Esophagus (tissue), 2 donors: ENCODE measurements around the gene SLC27A6. TPM values are rescaled to one million over a fixed set of nuclear protein-coding genes. Genes with fewer than 3 reads are reported as not detected.

Experiments
- H3K27ac ChIP-seq, 2 donors: one replicate each; pipeline ENCODE4 v1.5.1; 2013; ENCODE audit warnings: low read depth in 2 of 2, mild to moderate bottlenecking in 2 of 2, inconsistent platforms in 1 of 2, low read length in 1 of 2, moderate library complexity in 1 of 2
- H3K27me3 ChIP-seq, 2 donors: one replicate each; pipeline ENCODE4 v1.6.1; 2013; ENCODE audit warnings: low read length in 2 of 2, control low read depth in 1 of 2, mild to moderate bottlenecking in 1 of 2; ENCODE audit not compliant: insufficient read depth in 2 of 2, control insufficient read depth in 1 of 2
- H3K36me3 ChIP-seq, 2 donors: one replicate each; pipeline ENCODE4 v1.6.1; 2013; ENCODE audit warnings: low read length in 1 of 2; ENCODE audit not compliant: control insufficient read depth in 2 of 2, insufficient read depth in 2 of 2
- H3K4me1 ChIP-seq, 2 donors: one replicate each; pipeline ENCODE4 v1.6.1; 2013; ENCODE audit warnings: low read length in 1 of 2; ENCODE audit not compliant: control insufficient read depth in 2 of 2, insufficient read depth in 2 of 2
- H3K4me3 ChIP-seq, 2 donors: one replicate each; pipeline ENCODE4 v1.5.1; 2013; ENCODE audit warnings: low read length in 2 of 2, mild to moderate bottlenecking in 2 of 2, low read depth in 1 of 2, moderate library complexity in 1 of 2
- H3K9me3 ChIP-seq, 2 donors: one replicate each; pipeline ENCODE4 v1.6.1; 2013; ENCODE audit warnings: mild to moderate bottlenecking in 2 of 2, low read depth in 1 of 2, low read length in 1 of 2, moderate library complexity in 1 of 2; ENCODE audit not compliant: control insufficient read depth in 2 of 2, insufficient read depth in 1 of 2
- WGBS, 2 donors: extraction: QIAGEN DNeasy Blood & Tissue Kit; methylation state at CpG; one replicate each; pipeline ENCODE4 v1.1.7; 2013; 5-methylcytosine and 5-hydroxymethylcytosine counted together
- polyA plus RNA-seq, 2 donors: library from polyadenylated mRNA; stranded (reverse); fragments of 200-250 nt; gene quantifications; one replicate each; pipeline ENCODE4 v1.2.3, GENCODE V29; 2013
- donor health status: healthy with polysubstance abuse.
- donor health status: Bipolar disorder and iron deficiency.

SLC27A6 gene
- polyA plus RNA-seq, 2 donors: 0.98 to 3.9 TPM

- H3K4me3 ChIP-seq: no peak overlapping the region
- WGBS, 2 donors: 40 to 45% methylated on average over 2 of the region's 2 CpGs
These were observed 84.0 kb downstream of the SLC27A6 start for GRCh38 chr5:129049126-129049799.

DNA sequence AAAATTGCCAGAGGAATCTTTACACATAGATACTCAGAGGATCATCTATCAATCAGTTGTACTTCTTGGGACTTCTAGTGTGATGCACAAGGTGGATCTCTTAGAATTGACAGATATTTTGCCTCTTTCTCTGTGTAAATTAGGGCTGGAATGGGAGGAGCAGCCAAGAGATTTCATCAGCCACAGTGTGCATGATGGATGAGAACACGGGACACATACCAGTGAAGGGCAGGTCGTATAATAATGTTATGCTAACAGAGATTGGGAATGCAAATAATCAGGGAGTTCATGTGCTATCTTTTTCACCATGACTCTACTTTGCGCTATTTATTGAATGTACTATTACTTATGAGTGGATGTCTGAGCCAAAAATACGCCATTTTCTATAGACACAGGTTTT, 86.0 kb downstream of the SLC27A6 start:
- H3K27ac ChIP-seq: no peak overlapping the region
- H3K36me3 ChIP-seq: no peaks in the 10 kb centered on the region
- 35 to 51% methylated on average over 4 of the region's 4 CpGs for WGBS, 2 donors
- H3K9me3 ChIP-seq: no peaks in the 10 kb centered on the region
- no peak overlapping the region for H3K4me3 ChIP-seq
- H3K4me1 ChIP-seq: no peaks in the 10 kb centered on the region
- H3K27me3 ChIP-seq: no peaks in the 10 kb centered on the region

More at GRCh38 chr5:129049126-129049799, 84.0 kb downstream of the SLC27A6 start:
- Histone ChIP-seq H3K27me3 (no peaks in the 10 kb centered on the region), H3K9me3 (no peaks in the 10 kb centered on the region), H3K27ac (no peak overlapping the region), H3K36me3 (no peaks in the 10 kb centered on the region), H3K4me1 (no peaks in the 10 kb centered on the region)

- Histone ChIP-seq H3K27ac (no peak overlapping the region), H3K9me3 (no peaks in the 10 kb centered on the region), H3K36me3 (no peaks in the 10 kb centered on the region), H3K4me3 (no peak overlapping the region), H3K27me3 (no peaks in the 10 kb centered on the region), H3K4me1 (no peaks in the 10 kb centered on the region)
These were observed 88.2 kb downstream of the SLC27A6 start for GRCh38 chr5:129053438-129053837.

- WGBS, 2 donors: 83 to 84% methylated on average over 3 of the region's 3 CpGs
- H3K4me1 ChIP-seq: peaks cover 0 to 2% of the 10 kb centered on the region in 2 donors
- H3K4me3 ChIP-seq: no peak overlapping the region
- H3K27me3 ChIP-seq: no peaks in the 10 kb centered on the region
- no peaks in the 10 kb centered on the region for H3K9me3 ChIP-seq
- H3K27ac ChIP-seq: no peak overlapping the region
- H3K36me3 ChIP-seq: no peaks in the 10 kb centered on the region
These were observed 92.0 kb downstream of the SLC27A6 start for GRCh38 chr5:129057329-129057728.

- 60 to 74% methylated on average over 2 of the region's 2 CpGs for WGBS, 2 donors
- Histone ChIP-seq H3K27ac (no peak overlapping the region), H3K9me3 (no peaks in the 10 kb centered on the region), H3K27me3 (no peaks in the 10 kb centered on the region), H3K36me3 (no peaks in the 10 kb centered on the region), H3K4me3 (no peak overlapping the region), H3K4me1 (peaks cover 0 to 2% of the 10 kb centered on the region in 2 donors)
These were observed 96.6 kb downstream of the SLC27A6 start for GRCh38 chr5:129061849-129062248.

DNA sequence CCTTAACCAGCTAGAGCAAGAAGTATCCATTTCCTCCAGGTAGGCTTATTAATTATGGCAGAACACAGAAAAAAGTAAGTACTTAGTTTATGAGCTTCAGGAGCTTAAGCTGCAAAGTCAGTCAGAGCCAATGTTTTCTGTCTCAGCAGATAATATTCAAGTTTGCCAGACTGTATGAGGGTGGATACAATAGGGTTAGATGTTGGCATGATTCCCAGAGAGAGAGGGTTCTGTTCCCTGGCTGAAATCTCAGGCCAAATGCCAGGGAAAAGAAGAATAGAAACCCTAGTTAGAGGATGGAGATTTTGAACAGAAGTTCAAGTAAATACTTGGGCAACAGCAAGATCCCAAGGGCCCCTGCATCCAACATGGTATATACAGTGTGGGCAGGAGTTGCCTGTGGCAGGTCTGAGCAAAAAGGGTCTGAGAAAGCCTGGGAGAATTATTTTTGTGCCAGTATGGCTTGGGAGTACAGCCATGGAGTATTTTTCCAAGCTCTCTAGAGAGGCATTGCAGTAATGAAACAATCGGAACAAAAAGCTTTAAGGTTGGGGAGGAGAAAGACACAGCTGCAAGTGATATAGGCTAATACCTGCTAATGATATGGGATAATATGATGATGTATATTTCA, 98.3 kb downstream of the SLC27A6 start:
- WGBS, 2 donors: 17 to 44% methylated on average over 1 of the region's 1 CpG
- no peak overlapping the region for H3K4me3 ChIP-seq
- H3K36me3 ChIP-seq: no peaks in the 10 kb centered on the region
- H3K4me1 ChIP-seq: peaks cover 0 to 2% of the 10 kb centered on the region in 2 donors
- no peaks in the 10 kb centered on the region for H3K27me3 ChIP-seq
- H3K9me3 ChIP-seq: no peaks in the 10 kb centered on the region
- no peak overlapping the region for H3K27ac ChIP-seq

DNA sequence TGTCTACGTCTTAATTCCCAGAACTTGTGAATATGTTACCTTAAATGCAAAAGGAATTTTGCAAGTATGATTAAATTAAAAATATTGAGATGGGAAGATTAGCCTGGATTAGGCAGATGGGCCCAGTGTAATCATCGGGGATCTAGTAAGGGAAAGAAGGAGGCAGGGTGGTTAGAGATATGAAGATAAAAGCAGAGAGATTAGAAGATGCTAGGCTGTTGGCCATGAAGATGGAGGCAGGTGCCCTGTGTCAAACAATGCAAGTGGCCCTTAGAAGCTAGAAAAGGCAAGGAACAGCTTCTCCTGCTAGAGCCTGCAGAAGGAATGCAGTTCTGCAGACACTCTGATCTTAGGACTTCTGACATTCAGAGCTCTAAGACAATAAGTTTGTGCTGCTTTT, 100.4 kb downstream of the SLC27A6 start:
- 79 to 89% methylated on average over 2 of the region's 2 CpGs for WGBS, 2 donors
- no peaks in the 10 kb centered on the region for H3K9me3 ChIP-seq
- H3K4me3 ChIP-seq: no peak overlapping the region
- no peak overlapping the region for H3K27ac ChIP-seq
- H3K36me3 ChIP-seq: no peaks in the 10 kb centered on the region
- H3K27me3 ChIP-seq: no peaks in the 10 kb centered on the region
- peaks cover 0 to 2% of the 10 kb centered on the region in 2 donors for H3K4me1 ChIP-seq

- Histone ChIP-seq H3K27ac (no peak overlapping the region), H3K9me3 (no peaks in the 10 kb centered on the region), H3K4me3 (no peak overlapping the region), H3K4me1 (no peaks in the 10 kb centered on the region), H3K27me3 (no peaks in the 10 kb centered on the region), H3K36me3 (no peaks in the 10 kb centered on the region)
These were observed 102.5 kb downstream of the SLC27A6 start for GRCh38 chr5:129067745-129068144.

DNA sequence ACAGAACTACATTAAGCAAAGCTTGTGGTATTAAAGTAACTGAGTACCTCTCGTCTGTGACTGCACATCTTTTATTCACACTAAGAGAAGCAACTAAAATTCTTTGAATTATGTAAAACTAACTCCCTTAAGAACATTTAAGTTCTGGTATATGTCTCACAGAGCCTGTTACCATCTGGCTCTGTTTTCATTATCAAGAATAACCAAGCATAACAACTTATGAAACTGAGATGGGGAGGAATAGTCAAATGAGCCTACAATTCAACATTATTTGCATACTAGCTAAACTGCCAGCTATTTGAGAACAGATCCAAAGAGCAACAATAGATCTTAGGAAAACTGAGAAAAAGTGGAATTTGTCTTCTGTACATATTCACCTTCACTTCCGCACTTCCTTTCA, 104.0 kb downstream of the SLC27A6 start:
- H3K27ac ChIP-seq: no peak overlapping the region
- no peaks in the 10 kb centered on the region for H3K9me3 ChIP-seq
- no peaks in the 10 kb centered on the region for H3K4me1 ChIP-seq
- WGBS, 2 donors: 88 to 92% methylated on average over 2 of the region's 2 CpGs
- H3K36me3 ChIP-seq: no peaks in the 10 kb centered on the region
- H3K4me3 ChIP-seq: no peak overlapping the region
- no peaks in the 10 kb centered on the region for H3K27me3 ChIP-seq

DNA sequence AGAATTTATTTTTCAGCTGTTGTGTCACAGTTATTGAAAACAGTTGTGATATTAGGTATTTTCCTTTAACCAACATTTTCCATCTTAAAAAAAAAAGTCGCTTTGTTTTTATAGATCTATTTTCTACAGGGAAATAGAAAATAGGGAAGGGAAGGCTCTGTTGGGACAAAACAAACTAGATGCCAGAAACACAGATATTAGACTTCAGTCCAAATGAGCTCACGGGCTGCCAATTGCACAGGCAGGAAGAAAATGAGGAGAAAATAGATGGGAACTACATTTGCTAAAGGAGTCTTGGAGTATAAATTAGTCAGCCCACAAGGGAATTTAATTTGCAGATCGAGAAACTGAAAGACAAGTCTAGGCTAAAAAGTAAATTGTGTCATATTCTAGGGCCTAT, 107.8 kb downstream of the SLC27A6 start:
- no peaks in the 10 kb centered on the region for H3K9me3 ChIP-seq
- WGBS, 2 donors: 68 to 73% methylated on average over 3 of the region's 3 CpGs

More for the DNA sequence above, 107.8 kb downstream of the SLC27A6 start:
- Histone ChIP-seq H3K27ac (no peak overlapping the region), H3K4me1 (no peaks in the 10 kb centered on the region), H3K27me3 (no peaks in the 10 kb centered on the region), H3K4me3 (no peak overlapping the region), H3K36me3 (no peaks in the 10 kb centered on the region)
